NT2/D1 (cell line): Measurements from ENCODE around the gene MTERF2.

Experiments used
- SUZ12 ChIP-seq: IDR thresholded peaks from 2 replicates; pipeline ENCODE4 v1.6.1; 2011; ENCODE audit not compliant: insufficient read length, insufficient read depth; ENCODE audit errors: extremely low read depth
- YY1 ChIP-seq: IDR thresholded peaks from 2 replicates; pipeline ENCODE4 v1.6.1; 2011; ENCODE audit not compliant: insufficient read length, insufficient read depth
- ZNF274 ChIP-seq: IDR thresholded peaks from 2 replicates; pipeline ENCODE4 v1.6.1; 2011; ENCODE audit warnings: mild to moderate bottlenecking, low read depth, low read length

DNA sequence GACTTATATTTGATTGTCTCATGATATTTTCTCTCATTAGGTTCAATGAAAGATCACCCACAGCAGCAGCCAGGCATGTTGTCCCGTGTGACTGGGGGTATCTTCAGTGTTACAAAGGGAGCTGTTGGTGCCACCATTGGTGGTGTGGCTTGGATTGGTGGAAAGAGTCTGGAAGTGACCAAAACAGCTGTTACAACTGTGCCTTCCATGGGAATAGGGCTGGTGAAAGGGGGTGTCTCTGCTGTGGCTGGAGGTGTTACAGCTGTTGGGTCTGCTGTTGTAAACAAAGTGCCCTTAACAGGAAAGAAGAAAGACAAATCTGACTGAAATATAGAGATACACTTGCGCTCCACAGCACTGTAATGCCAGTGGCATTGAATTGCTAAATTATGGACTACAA lies 15.9 kb downstream of the MTERF2 start:
- TF ChIP-seq ZNF274 (no peak), YY1 (no peak), SUZ12 (no peak)
